ENCODE data around the gene MYRIP.

Gene MYRIP

DNA sequence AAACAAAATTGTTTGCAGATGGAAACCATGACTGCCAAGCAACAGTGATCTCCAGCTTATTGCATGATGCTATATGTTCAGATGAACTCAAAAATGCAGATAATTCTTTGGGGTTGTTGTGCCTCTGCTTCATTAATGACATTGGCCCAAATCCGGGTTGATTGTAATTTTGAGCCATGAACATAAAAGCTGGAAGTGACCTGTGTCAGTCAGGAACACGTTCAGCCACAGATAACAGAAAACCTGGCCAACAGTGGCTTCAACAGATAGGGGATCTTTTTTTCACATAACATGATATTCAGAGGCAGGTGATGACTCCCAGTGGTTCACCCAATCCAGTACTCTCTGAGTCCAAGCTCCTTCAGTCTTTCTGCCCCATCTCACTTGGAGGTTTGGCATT, 423.2 kb downstream of the MYRIP start:
- DNase-seq: no peak
- in situ Hi-C loops (cut with MboI; ENCODE audit: low pct_unique_long_range_greater_than_20kb, low sequenced_read_pairs): no loop called here

DNA sequence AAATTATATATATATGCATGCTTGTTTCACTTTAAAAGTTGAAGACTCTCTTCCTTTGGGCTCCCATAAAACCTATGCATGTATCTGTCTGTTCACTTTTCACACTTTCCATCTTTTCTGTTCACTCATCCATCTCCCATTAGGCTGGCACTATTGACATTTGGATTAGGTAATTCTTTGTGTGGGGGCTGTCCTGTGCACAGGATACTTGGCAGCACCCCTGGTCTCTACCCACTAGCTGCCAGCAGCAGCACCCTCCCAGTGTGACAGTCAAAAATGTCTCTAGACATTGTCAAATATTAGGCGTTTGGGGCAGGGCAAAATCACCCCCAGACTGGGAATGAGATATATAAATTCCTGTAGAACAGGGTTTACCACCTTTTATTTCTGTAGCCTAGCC, 427.8 kb downstream of the MYRIP start:
- no peak for DNase-seq
- in situ Hi-C loops (cut with MboI; ENCODE audit: low pct_unique_long_range_greater_than_20kb, low sequenced_read_pairs): no loop called here

DNA sequence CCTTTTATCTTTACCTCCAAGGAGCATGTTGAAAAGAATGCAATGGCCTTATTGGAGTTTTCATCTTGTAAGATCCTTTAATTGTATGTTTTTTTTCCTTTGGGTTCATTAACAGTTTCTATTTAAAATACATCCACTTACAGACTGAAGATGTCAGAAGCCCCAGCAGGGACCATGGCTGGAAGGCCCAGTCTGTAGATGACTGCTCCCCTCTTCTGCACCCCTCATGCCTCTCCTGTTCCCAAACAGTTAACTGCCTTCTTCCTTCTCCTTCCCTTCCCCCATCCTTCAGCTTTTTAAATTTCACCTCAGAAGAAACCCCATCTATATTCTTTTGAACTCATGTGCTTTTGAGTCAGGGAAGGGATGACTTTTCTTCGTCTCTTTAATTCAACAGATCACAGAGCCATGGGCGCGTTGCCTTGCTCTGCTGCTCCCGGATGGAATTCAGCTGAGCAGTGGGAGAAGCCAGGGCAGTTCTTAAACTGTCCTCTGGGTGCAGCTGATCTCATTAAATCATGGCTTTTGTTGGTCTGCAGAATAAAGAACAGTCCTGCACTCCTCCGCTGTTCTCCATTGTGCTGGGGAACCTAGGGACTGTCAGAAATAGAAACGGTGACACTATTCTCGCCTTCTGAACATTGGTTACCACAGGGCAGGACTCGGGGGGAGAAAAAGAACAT, 428.6 kb downstream of the MYRIP start:
- no peak for DNase-seq
- in situ Hi-C loops (cut with MboI; ENCODE audit: low pct_unique_long_range_greater_than_20kb, low sequenced_read_pairs): no loop called here

DNA sequence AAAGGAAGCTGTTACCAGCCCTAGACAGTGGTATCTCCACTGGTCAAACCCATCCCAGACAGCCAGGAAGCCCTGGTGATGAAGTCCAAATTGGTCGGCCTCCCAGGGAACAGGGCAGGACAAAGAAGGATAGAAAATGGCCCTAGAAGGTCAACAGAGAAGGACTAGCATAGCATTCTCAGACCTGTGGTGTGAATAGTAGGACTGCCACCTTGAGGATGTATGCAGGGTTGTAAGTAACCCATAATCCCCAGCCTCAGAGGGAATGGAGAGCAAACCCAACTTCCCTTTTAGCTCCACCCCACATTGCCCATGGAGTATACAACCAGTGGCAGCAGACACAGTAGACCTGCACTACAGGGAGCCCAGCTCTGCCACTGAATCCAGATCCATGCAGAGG, 431.5 kb downstream of the MYRIP start:
- peak; percentile 11 for DNase-seq
- in situ Hi-C loops (cut with MboI; ENCODE audit: low pct_unique_long_range_greater_than_20kb, low sequenced_read_pairs): no loop called here

DNA sequence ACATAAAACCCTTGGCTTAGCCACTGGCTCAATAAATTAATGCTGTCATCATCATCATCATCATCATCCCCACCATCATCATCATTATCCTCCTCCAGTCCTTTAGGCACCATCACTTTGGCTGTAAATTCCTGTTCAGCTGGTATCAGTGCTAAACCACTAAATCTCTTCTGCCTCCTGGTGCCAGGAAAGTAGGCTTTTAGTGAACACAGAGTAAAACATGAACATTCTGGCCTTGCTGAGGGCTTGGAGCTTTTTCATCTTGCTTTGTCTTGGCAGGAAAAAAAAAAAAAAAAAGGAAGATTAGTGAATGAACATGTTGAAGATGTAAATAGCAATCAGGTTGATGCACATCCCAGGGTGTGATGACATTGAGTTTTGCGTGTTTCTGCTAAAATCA, 432.8 kb downstream of the MYRIP start:
- no peak for DNase-seq

DNA sequence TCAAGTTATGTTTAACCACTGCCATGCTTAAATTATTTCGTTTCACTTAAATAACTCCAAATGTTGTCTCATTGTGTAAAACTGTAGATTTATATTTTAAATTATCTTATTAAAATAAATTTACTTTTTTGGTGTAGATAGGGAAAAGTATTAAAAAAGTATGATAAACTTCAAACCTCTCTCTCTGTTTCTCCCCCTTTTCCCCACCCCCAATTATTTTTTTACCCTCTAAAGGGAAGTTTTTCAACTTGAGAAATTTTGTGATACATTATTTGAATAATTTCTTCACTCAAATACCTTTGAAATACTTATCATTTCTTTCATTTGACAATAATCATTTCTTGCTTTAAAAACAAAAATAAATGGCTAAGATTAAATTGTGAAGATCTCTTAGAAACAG, 433.2 kb downstream of the MYRIP start:
- in situ Hi-C loops (cut with MboI; ENCODE audit: low pct_unique_long_range_greater_than_20kb, low sequenced_read_pairs): no loop called here

More for the DNA sequence above, 432.8 kb downstream of the MYRIP start:
- in situ Hi-C loops (cut with MboI; ENCODE audit: low pct_unique_long_range_greater_than_20kb, low sequenced_read_pairs): no loop called here

DNA sequence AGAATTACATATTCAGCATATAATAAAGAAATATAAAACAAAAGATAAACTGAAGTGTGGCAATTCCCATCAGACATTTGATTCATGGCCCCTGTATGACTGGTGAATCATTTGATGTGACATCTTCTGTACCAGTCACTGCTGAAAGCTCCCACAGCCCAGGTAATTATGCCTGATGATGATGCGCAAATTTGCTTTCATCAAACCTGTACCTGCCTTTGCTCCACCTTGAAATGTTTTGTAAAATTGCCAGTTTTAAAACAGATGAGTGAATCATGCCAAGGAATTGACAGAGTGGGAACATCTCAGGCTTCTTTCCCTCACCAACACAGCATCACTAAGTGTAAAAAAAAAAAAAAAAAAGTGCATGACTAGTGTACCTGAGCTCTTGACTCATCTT, 433.6 kb downstream of the MYRIP start:
- in situ Hi-C loops (cut with MboI; ENCODE audit: low pct_unique_long_range_greater_than_20kb, low sequenced_read_pairs): no loop called here
- no peak for DNase-seq

More for the DNA sequence above, 433.2 kb downstream of the MYRIP start:
- no peak for DNase-seq

DNA sequence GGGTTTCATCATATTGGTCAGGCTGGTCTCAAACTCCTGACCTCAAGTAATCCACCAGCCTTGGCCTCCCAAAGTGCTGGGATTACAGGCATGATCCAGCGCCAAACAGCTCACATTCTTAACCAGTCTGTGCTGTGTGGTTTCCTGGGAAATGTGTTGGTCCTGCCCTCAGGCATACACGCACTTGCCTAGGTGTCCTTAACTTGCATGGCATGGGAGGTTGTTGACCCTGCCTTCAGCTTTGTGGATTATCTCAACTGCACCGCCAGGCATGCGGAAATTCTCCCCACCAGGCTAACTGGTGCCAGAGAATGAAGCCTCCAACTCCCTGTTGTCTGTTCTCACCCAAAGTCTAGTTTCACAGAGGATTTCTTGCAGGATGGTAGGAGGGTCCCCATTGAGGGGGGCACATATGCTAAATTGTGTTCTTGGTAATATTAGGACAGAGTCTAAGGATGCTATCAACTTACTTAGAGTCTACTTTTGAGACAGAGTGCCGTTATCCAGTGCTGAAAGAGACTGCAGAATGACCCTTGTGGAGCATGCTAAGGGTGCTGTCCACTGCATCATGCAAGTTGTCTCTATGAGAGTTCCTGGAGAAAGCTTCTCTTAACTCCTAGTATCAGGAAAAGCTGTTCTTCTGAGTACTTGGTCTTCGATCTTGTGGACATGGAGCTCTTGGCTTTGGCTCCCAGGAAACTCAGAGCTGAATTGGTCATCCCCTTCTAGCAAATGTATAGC, 438.5 kb downstream of the MYRIP start:
- in situ Hi-C loops (cut with MboI; ENCODE audit: low pct_unique_long_range_greater_than_20kb, low sequenced_read_pairs): no loop called here
- DNase-seq: no peak

DNA sequence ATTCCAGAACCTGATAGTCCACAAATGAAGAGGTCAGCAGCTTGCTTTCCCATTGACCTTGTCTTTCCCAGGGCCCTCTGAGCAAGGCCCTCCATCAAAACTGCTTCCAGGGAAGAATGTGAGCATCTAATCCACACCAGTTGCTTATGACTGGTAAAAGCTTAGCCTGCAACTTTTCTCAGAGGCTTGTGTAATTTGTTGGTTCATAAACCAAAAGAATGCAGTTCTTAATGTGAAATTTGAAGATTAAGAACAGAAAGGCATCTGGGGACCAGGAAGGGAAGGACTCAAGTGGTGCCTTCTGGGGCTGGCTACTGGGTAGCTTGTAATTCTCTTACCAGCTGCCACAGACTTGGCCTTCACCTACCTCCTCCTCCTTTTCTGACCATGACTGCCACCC, 439.2 kb downstream of the MYRIP start:
- in situ Hi-C loops (cut with MboI; ENCODE audit: low pct_unique_long_range_greater_than_20kb, low sequenced_read_pairs): no loop called here
- no peak for DNase-seq

DNA sequence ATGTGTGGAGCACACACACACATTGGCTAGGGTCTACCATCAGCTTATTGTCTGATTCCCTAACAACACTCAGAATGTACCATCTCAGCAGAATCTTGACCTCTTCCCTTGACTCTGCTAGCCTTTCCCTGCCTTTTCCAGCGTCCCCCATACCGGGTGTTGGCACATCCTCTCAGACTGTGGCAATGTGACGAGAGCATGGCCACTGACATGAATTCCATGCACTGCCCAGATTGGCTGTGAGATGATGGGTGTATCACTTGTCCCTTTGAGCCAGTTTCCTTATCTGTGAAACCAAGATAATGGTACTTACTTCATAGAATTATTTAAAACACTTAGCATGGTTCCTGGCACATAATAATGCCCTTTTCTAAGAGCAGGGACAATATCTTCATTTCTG, 439.8 kb downstream of the MYRIP start:
- in situ Hi-C loops (cut with MboI; ENCODE audit: low pct_unique_long_range_greater_than_20kb, low sequenced_read_pairs): no loop called here
- DNase-seq: no peak

DNA sequence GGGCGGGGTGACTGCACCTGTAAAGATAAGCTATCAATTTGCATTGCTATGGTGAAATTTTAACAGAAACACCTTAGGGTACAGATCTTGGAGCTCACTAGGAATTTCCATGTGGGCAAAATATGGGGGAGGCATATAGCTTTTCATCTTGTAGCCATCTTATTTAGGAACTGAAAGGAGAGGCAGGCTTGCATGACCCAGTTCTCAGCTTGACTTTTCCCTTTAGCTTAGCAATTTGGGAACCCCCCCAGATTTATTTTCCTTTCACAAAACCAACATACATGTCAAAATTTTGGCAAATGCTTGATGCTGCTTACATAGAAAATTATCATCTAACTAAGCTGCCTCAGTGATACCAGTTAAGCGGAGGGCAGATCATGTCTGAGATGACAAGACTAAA, 445.1 kb downstream of the MYRIP start:
- in situ Hi-C loops (cut with MboI; ENCODE audit: low pct_unique_long_range_greater_than_20kb, low sequenced_read_pairs): no loop called here
- DNase-seq: no peak

DNA sequence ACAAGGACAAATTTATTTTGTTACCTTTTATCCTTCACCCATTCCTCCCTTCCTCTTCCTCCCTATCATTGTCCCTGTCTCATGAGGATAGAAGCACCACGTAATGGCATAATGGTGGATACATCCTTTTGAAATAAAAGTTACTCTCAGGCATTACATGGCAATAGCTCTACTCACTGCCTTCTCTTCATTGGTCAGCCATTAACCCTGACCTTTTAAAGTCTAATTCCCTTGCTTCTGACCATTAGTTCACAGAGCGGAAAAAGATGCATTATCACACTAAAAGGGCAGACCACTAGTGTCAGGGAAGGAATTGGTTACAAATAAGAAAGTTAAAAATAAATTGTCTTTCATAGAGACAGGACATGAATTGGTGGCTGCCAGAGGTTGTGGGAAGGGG, 445.5 kb downstream of the MYRIP start:
- in situ Hi-C loops (cut with MboI; ENCODE audit: low pct_unique_long_range_greater_than_20kb, low sequenced_read_pairs): no loop called here
- DNase-seq: no peak

DNA sequence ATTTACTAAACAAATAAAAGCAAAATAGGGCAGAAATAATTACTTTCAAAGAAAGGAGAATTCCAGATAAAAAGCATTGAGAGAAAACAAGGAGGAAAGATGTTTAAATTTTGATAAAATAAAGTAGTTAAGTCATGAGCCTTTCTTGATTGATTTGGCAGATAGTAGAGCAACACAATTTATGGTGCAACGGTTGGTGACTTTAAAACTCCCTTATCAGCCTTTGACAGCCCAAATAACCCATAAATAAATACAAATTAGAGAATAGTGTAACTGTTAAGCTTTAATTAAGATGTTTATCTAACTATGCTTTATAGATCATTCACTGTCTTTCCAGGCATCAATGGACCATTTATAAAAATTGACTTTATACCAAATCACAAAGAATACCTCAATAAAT, 446.1 kb downstream of the MYRIP start:
- in situ Hi-C loops (cut with MboI; ENCODE audit: low pct_unique_long_range_greater_than_20kb, low sequenced_read_pairs): no loop called here
- no peak for DNase-seq

DNA sequence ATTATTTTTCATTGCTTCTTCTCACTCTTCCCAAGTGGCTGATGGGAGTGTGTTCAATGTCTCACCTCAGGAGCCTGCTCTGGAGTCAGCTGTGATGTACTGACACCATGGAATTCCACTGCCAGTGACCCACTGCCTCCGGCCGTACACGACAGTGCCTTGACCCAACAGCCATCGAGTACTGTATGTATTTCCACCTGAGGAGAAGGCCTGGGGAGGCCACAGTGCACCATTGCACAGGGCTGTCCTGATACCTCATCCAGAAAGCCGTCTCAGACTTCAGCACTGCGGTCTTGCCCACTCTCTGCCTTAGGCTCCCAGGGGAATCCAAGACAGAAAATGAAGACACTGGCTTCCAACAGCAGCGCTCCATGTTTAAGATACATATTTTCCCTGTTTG, 448.7 kb downstream of the MYRIP start:
- no peak for DNase-seq
- in situ Hi-C loops (cut with MboI; ENCODE audit: low pct_unique_long_range_greater_than_20kb, low sequenced_read_pairs): no loop called here

DNA sequence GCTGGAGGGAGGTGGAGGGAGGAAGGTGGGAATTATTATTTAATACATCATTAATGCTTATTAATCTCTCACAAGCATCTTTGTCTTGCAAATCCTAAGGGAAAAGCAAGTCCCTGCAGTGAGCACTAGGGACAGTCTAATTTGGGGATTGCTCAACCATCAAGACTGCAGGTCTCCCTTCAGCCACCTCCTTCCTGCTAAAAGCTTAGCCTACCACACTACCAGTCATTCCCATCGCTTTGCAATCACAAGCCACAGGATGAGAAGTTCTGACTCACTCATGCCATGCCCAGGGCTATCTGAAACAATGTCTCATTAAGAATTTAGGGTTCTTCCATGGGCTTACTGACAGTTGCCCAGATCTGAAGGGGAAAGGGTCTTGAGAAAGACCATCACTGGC, 449.1 kb downstream of the MYRIP start:
- DNase-seq: no peak
- in situ Hi-C loops (cut with MboI; ENCODE audit: low pct_unique_long_range_greater_than_20kb, low sequenced_read_pairs): no loop called here

DNA sequence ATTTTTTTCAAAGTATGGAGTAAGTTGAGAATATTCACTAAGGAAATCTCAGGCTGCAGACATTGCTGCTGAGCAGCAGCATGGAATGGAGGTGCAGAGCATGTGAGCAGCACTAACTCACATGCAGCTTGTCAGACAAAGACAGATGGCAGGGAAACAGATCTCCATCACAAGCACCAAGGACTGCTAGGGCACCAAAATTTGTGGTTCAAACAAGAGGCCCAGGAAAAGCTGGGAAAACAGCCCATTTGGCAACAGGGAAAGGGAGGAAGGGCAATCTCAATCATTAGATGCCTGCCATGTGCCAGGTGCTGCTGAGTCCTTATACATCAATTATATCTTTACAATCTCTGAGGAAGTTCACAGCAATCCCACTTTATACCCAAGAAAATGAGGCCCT, 452.9 kb downstream of the MYRIP start:
- in situ Hi-C loops (cut with MboI; ENCODE audit: low pct_unique_long_range_greater_than_20kb, low sequenced_read_pairs): no loop called here
- DNase-seq: no peak

DNA sequence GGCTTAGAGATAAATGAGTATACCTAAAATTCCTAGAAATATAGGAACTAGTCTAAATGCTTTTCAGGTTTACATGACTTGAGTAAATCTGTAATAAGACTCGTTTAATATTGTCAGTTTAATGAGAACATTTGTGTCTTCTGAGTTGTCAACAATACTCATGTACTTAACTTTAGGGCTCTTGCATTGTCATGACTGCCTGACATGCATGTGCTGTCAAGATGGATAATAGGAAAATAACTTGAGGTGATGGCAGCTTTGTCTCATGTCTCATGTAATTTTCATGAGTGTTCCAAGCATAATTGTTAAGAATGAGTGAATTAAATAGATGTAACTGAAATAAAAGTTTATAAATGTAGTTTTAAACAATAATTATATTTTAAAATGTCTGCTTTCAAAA, 455.0 kb downstream of the MYRIP start:
- no peak for DNase-seq
- in situ Hi-C loops (cut with MboI; ENCODE audit: low pct_unique_long_range_greater_than_20kb, low sequenced_read_pairs): no loop called here

DNA sequence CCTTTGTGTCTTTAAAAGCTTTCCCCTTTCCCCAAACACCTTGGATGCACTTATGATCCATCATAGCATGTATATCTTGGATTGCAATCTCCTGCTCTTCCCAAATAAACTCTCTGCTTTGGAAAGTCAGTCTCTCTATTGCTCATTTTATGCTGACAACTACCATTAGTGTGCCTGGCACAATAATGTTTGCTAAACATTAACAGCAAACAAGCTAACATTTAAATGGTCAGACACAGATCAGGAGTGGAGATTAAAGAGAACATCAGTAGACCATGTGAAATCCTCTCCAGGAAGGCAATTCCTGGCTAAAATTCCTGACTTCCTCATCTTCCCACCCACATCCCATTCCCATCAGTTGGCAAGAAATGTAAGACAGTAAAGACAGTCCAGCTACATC, 455.8 kb downstream of the MYRIP start:
- in situ Hi-C loops (cut with MboI; ENCODE audit: low pct_unique_long_range_greater_than_20kb, low sequenced_read_pairs): no loop called here
- DNase-seq: no peak

DNA sequence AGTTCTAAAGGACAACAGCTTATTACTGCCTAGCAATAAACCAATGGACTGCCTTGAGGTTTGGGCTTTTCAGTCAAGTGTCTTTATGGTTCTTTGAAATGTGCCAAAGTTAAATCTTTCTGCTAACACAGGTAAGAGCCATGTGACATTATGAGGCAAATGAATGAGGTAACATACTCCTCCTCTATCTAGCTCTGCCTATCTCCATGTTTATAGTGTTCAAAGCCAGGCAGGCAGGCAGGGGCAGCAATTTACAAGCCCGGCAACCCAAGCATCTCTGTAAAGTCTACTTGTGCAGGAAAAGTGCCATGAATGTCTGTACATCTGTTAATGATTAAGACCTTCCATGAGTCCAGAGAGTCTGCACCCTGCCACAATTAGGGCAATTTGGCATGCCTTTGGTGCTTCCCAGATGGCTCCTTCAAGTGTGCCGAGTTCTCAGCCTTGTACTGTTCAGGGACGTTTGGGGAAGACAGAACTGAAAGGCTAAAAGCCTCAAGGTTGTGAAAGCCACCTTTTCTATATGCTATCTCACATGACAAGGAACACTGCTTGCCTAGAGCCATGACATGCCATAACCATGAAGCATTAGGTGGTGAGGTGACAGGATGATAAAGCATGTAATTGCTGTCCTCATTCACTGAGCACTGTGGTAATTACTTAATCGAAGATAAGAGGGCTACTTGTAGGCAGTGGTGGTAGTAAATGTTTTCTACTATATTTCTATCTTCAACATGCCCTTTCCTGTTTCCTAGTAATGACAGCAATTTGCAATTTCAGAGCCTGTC, 458.7 kb downstream of the MYRIP start:
- DNase-seq: no peak
- in situ Hi-C loops (cut with MboI; ENCODE audit: low pct_unique_long_range_greater_than_20kb, low sequenced_read_pairs): no loop called here

DNA sequence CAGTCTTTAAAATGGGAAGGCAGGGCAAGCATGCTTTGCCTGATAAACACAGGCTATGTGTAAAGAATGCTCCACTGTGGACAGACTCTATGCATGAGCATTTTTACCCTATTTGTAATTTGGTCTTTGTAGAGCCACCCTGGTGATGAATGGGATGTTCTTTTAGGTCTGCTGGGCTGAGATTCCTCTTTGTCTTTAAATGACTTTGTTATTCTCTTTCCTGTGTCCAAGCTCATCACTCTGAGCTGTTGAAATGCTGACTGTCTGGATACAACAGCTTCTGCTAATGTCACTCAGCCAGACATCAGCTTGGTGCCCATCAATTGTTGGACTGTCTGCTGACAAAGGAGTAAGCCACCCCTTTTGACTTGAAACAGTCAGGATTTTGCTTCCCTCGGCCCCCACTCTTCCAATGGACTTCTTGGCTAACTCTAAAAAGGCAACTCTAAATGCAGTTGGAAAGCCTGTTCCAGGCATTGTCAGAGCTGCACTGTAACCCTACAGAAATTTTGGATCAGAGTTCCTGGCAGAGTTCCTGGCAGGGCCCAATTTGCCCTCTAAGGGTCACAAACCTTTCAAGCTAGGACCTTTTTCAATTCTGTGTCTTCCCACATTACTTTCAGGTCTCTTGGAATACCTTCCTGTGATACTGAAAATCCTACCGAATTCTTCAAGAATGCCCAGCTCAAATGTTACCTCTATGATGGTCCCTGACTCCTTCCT, 459.6 kb downstream of the MYRIP start:
- in situ Hi-C loops (cut with MboI; ENCODE audit: low pct_unique_long_range_greater_than_20kb, low sequenced_read_pairs): no loop called here

More for the DNA sequence above, 459.6 kb downstream of the MYRIP start:
- DNase-seq: no peak

Measured in KBM-7 (cell line).